Ramos (cell line): Measurements from ENCODE around the gene ARF4.

ENCODE experiments used
- in situ Hi-C: fragments of 300-500 bp; cut with MboI; formaldehyde crosslinking; loops from one replicate; pipeline ENCODE4 v1.14.3; 2022; ENCODE audit warnings: low sequenced_read_pairs; ENCODE audit not compliant: unreplicated experiment

The ARF4 gene

DNA sequence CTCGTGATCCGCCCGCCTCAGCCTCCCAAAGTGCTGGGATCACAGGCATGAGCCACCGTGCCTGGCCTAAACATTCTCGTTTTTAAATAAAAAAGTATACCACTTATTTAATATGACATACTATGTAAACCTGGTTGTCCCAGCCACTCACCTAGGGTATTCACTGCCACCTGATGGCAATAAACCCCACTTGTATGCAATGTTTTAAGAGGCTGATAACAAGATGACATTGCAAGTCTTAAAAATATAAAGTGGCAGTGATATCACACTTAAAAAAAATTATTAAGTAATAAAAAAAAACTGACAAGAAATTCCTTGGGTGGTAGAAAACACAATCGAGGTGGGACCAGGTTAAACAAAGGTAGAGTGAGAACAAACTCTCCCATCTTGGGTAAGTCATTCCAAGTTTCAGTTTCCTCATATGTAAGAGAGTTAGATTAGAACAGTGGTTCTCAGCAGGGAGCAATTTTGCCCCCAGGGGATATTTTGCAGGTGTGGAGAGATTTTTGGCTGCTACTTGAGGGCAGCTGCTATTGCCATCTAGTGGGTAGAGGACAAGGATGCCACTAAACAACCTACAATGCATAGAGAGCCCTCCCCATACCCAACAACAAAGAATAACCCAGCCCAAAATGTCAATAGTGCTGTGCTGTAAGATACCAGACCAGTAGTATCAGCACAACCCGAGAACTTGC is 14.5 kb downstream of the ARF4 start:
- in situ Hi-C loops, result no loop called here

GRCh38 chr3:57577801-57578200 is 19.3 kb downstream of the ARF4 start:
- in situ Hi-C loops, result no loop called here

DNA sequence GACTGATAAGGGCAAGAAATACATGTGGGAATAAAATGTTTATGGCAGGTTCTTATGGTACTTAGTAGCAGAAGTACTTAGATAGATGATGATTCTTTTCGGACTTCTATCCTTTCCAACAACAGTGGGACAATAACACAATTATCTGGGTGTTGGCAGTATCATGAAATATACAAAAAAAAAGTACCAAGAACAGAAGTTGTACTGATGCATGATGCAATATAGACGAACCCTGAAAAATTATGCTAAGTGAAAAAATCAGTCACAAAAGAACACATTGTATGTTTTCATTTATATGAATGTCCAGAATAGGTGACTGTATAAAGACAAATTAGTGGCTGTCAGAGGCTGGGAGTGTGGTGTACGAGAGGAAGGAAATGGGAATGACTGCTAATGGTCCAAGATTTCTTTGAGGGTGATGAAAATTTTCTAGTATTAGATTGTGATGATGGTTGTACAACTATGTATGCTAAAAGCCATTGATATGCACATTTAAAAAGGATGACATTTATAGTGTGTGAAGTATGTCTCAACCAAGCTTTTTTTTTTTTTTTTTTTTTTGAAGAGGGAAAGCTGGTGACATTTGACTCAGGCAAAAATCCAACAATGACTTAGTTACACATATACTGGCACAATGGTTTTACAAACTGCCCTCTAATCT is 21.0 kb downstream of the ARF4 start:
- in situ Hi-C loops, result no loop called here

DNA sequence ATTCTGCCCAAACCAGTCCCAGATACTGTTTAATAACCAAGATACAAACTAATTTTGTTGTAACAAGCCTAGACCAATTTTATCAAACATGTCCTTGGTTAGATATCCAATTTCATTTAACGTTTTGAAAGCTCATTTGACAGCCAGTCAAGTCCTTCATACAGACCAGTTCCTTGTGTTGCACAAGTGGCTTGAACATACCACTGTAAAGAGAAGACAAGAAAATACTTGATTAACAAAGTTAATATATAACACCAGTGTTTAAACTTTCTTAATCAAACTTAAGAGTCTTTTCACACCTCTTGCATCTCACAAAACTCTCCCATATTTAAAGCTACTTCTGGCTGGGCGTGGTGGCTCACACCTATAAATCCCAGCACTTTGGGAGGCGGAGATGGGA is 25.0 kb downstream of the ARF4 start:
- in situ Hi-C loops, result no loop called here

DNA sequence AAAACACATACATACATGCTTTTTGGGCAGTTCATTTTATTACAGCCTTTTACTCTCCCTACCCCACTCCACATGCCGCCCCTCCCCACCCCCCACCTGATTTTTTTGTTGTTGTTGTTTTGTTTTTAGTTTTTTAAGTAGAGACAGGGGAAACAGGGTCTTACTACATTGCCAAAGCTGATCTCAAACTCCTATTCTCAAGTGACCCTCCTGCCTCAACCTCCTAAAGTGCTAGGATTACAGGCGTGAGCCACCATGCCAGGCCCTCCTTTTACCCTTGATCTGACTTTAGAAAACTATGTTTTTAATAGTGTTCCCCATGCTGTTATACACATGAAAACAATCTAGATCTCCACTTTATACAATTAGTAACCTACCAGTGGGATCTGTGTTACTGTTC is 26.3 kb downstream of the ARF4 start:
- in situ Hi-C loops, result no loop called here

DNA sequence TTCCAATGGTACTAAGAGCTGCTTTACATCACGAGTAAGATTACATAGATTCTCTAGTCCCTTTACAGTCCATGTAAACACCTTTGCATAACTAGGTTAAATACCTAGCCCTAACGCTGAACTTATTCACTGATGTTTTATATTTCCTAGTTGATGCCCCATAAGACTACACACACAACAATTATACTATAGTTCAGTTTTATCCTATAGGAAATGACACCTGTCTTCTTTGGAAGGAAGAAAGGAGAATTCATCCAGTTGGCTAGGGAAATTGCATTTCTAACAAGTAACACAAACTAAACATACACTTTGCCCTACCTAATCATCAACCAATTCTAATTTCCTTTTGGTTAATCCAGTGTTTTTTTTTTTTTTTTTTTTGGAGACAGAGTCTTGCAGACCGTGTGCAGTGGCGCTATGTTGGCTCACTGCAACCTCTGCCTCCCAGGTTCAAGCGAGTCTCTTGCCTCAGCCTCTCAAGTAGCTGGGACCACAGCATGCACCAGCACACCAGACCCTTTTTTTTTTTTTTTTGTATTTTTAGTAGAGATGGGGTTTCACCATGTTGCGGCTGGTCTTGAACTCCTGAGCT is 27.2 kb downstream of the ARF4 start:
- in situ Hi-C loops, result no loop called here

GRCh38 chr3:57559526-57559925 is 37.6 kb downstream of the ARF4 start:
- in situ Hi-C loops, result no loop called here

- in situ Hi-C loops, result no loop called here
These were observed 40.0 kb downstream of the ARF4 start for GRCh38 chr3:57557085-57557537.

GRCh38 chr3:57556459-57557084 is 40.6 kb downstream of the ARF4 start:
- in situ Hi-C loops, result no loop called here

DNA sequence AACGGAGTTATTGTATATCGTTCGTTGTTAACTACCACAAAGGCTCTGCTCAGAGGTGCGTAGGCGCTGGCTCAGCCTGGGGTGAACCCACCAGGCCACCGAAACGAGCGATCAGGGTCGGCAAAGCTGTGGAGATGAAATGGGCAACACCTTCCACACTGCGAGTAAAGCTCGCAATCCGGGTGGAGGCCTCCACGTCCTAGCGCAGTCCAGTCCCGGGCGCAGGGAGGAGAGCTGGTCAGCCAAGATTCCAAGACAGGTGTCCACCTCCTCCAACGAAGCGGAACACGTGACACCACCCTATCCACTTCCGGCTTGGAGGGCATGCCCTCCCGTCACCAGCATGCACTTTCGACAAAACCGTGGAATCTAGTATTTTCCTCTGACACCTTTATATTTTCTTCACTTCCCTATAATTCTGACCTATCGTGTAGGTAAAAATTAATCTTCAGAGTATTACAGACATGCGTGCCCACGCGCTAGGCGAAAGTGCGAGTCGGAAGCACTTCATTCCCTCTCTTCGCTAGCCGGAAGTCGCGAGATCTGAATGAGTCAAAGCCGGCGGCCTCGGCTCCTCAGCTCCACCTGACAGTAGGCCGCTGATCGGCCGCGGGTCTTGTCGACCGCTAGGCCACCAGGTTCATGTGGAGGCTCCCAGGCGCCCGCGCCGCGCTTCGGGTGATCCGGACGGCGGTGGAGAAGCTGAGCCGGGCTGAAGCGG is 41.2 kb downstream of the ARF4 start, which contains the start of gene PDE12:
PDE12 (plus strand) TSS at position 537 of the 721 bp plus-strand sequence; CDS start at position 643, 106 bp downstream.
- in situ Hi-C loops, result no loop called here

DNA sequence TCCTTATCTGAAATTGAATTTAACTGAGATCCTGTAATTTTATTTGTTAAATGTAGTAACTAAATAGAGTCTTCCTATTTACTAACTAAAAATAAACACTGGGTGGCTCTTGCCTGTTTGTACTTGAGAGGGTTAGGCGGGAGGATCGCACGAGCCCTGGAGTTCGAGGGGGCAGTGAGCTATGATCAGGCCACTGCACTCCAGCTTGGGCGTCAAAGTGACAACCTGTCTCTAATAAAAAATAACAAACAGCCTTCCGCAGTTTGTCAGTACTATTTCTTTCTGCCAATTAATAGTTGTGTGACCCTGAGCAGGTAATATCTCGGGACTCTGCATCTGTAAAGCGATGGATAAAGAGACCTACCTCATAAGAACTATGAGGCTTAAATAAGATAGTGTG is 41.8 kb downstream of the ARF4 start:
- in situ Hi-C loops, result no loop called here

DNA sequence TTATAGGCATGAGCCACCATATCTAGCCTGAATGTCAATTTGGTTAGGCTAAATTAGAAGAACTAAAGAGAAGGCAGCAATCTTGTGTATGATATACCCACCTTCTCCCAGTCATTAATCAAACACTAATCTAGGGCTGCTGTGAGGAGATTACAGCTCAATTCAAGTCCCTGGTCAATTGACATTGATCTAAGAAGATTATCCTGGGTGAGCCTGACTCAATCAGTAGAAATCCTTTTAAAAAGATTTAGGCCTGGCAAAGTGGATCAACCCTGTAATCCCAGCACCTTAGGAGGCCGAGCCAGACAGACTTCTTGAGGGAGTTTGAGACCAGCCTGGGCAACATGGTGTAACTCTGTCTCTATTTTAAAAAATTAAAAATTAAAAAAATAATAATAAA is 50.5 kb downstream of the ARF4 start:
- in situ Hi-C loops, result no loop called here

DNA sequence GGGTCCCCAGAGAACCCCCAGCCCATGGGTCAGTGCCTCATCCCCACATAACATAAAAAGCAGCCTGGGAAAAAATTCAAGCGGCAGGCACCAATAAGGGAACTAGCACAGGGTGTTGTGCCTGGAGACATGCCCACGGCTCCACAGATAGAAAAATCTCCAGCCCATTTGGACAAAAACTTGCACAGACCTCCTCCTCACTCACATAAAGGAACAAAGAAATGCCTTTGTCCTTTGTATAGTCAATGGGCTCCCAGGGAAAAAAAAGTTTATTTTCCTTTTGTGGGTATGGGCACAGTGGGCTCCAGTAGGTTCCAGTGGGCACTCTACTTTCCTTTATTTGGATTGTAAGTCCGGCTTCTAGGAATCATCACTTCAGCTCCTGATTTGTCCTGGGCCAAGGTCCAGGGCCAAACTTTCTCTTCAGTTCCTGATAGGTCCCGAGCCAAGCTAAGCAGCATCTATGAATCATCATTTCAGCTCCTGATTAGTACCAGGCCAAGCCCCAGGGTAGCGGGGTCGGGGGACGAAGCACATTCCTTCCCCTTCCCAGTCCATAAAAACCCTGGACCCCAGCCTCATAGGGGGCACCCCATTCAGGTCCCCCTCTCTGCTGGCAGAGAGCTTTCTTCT is 51.4 kb downstream of the ARF4 start:
- in situ Hi-C loops, result no loop called here

DNA sequence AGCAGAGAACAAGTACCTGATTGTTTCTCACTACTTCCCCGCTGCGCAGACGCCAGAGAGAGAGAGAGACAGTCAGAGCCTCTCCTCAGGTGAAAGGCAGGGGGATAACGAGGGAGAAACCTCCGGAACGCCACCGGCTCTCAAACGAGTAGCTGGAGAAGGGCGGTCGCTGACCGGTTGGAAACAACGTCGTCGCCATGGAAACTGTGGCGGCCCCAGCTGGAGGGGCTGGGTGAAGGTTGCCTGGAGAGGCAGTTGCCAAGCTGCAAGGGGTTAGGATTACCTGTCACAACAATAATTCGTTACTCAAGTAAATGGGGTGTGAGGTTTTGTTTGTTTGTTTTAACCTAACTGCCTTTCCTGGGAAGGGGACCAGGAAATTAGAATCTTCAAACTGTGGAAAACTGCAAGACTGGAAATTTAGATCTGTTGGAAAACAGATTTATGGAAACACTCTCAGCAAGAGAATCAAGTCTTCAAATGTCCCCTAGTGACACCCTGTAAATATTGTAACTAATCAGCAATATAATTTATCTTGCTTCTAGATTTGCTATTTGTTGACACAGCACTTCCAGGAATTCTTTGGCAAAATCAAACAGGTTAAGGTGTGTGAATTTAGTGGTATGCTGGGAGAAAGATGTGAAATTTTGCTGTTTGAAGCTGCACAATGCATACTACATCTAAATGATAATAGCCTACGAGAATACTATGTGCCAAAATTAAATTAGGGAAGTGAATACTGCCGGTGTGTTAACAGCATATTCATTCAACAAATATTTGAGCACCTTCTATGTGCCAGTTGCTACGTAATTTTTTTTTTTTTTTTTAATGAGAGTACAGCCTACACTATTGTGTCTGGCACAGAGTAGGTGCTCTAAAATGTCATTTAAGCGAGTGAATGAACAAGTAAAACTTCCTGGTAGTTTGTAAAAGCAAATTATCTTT is 52.7 kb downstream of the ARF4 start, which contains the start of gene DNAH12:
DNAH12 (minus strand) TSS at position 164 of the 945 bp plus-strand sequence. CDS start 1,474 bp downstream, outside the sequence.
- in situ Hi-C loops, result no loop called here

- in situ Hi-C loops, result no loop called here
These were observed 58.7 kb downstream of the ARF4 start for GRCh38 chr3:57538465-57538864.

DNA sequence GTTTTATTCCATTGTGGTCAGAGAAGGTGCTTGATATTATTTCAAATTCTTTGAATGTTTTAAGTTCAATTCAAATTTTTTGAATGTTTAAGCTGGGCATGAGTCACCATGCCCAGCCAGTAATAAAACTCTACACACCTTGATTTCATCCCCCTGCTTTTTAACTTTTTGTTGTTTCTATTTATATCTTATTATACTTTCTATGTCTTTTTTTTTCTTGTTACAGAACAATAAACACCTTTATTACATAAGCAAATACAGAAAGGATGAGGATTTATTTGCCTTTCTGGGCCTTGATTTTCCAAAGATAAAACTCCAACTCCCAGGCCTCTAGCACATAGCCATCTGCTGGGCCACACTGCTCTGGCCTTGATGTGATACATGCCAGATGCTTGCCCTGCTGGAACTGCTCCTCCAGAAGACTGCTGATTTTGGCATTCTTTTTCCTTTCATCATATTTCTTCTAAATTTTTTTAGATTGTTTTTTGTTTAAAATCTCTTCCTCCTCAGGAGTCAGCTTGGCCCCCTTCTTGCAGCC is 67.0 kb downstream of the ARF4 start:
- in situ Hi-C loops, result no loop called here
